GM06990 (cell line): Measurements from ENCODE around the gene SOX11.

ENCODE experiments used
- DNase-seq: peaks from one replicate; pipeline ENCODE4 v3.0.0-alpha.2; 2011; ENCODE audit not compliant: insufficient read length; ENCODE audit errors: extremely low read depth
- H3K27me3 ChIP-seq: replicated peaks from 2 replicates; pipeline ENCODE4 v1.6.0; 2011; ENCODE audit warnings: low read length; ENCODE audit not compliant: control insufficient read depth, insufficient read depth
- H3K36me3 ChIP-seq: 2 replicates; pipeline ENCODE4 v1.5.1; 2011; ENCODE audit warnings: low read length; ENCODE audit not compliant: control insufficient read depth, insufficient read depth
- H3K4me3 ChIP-seq: replicated peaks from 2 replicates; pipeline ENCODE4 v1.5.1; 2011; ENCODE audit warnings: low read depth, mild to moderate bottlenecking, control low read depth, low read length
- CTCF ChIP-seq: IDR thresholded peaks from 2 replicates; pipeline ENCODE4 v1.5.1; 2011; ENCODE audit warnings: low read length, control low read depth, mild to moderate bottlenecking, inconsistent platforms; ENCODE audit not compliant: insufficient read depth, poor library complexity, severe bottlenecking

Gene SOX11

GRCh38 chr2:5736886-5737285 is 44.7 kb downstream of the SOX11 start:
- Histone ChIP-seq H3K27me3 (no peaks in the 10 kb centered on the region), H3K36me3 (no peaks in the 10 kb centered on the region), H3K4me3 (no peak overlapping the region)
- no peak for DNase-seq
- no peak for TF ChIP-seq CTCF

- DNase-seq: no peak
- Histone ChIP-seq H3K36me3 (no peaks in the 10 kb centered on the region), H3K27me3 (no peaks in the 10 kb centered on the region), H3K4me3 (no peak overlapping the region)
- no peak for TF ChIP-seq CTCF
Measured at GRCh38 chr2:5740053-5740452, 47.9 kb downstream of the SOX11 start.

GRCh38 chr2:5740817-5741216 is 48.6 kb downstream of the SOX11 start:
- Histone ChIP-seq H3K4me3 (no peak overlapping the region), H3K27me3 (no peaks in the 10 kb centered on the region), H3K36me3 (no peaks in the 10 kb centered on the region)
- no peak for TF ChIP-seq CTCF
- DNase-seq: no peak

- DNase-seq: no peak
- TF ChIP-seq CTCF: no peak
- Histone ChIP-seq H3K36me3 (no peaks in the 10 kb centered on the region), H3K27me3 (no peaks in the 10 kb centered on the region), H3K4me3 (no peak overlapping the region)
Measured at GRCh38 chr2:5741242-5741641, 49.1 kb downstream of the SOX11 start.

- TF ChIP-seq CTCF: no peak
- DNase-seq: no peak
- Histone ChIP-seq H3K27me3 (no peaks in the 10 kb centered on the region), H3K36me3 (no peaks in the 10 kb centered on the region), H3K4me3 (no peak overlapping the region)
Measured at GRCh38 chr2:5742126-5742525, 49.9 kb downstream of the SOX11 start.

- H3K36me3 ChIP-seq: no peaks in the 10 kb centered on the region
- H3K4me3 ChIP-seq: no peak overlapping the region
- H3K27me3 ChIP-seq: no peaks in the 10 kb centered on the region
- TF ChIP-seq CTCF: no peak
- DNase-seq: no peak
Measured at GRCh38 chr2:5748391-5748790, 56.2 kb downstream of the SOX11 start.
